Endothelial cell of umbilical vein (primary cell): ENCODE measurements around the gene GPR42. TPM values are rescaled to one million over a fixed set of nuclear protein-coding genes. Genes with fewer than 3 reads are reported as not detected.
"Not testable (repeated sequence)": the region's sequence is repeated elsewhere in the genome, so short reads cannot be mapped to it uniquely, and the experiment has no call there.

ENCODE experiments used
- BruUV-seq: library from RNA; stranded (reverse); fragments of 400-500 nt; replicated peaks from 2 replicates; lab custom pipeline; 2021; lab: Mats Ljungman, UMichigan
- CTCF ChIA-PET: fragments of 300-600, 350-600 bp; sonication (Branson Sonifier 250); formaldehyde crosslinking; loops from one replicate; lab custom pipeline; 2021; ENCODE audit warnings: antibody characterized with exemption, inconsistent platforms; lab: Charles Lee
- POLR2A ChIA-PET: fragments of 300-600, 350-600 bp; sonication (Branson Sonifier 250); formaldehyde crosslinking; loops from one replicate; lab custom pipeline; 2021; ENCODE audit warnings: antibody characterized with exemption, inconsistent platforms; lab: Charles Lee
- DNase-seq: peaks from one replicate; pipeline ENCODE4 v3.0.0-alpha.2; 2011; ENCODE audit warnings: low read depth, low spot score
- FAIRE-seq: peaks from 2 replicates; lab custom pipeline; 2011; peaks lifted over from hg19 to GRCh38; lab: Jason Lieb, UNC
- H2AFZ ChIP-seq: 2 replicates; pipeline ENCODE4 v1.6.0; 2012; ENCODE audit warnings: low read depth, low read length, control low read depth, inconsistent platforms
- H3K27ac ChIP-seq: 2 replicates; pipeline ENCODE4 v1.5.1; 2011; ENCODE audit warnings: low read depth, mild to moderate bottlenecking, control low read depth, low read length, moderate library complexity; ENCODE audit not compliant: insufficient read depth
- H3K27me3 ChIP-seq, 2 experiments: 2 replicates each; pipeline versions ENCODE4 v1.6.0 to v1.6.1; 2011; ENCODE audit warnings: low read length in 2 of 2, mixed read lengths in 1 of 2; ENCODE audit not compliant: control insufficient read depth in 2 of 2, insufficient read depth in 2 of 2
- H3K36me3 ChIP-seq, 2 experiments: 2 replicates in 1 of 2; 3 replicates in 1 of 2; pipeline ENCODE4 v1.5.1; 2011; ENCODE audit warnings: low read length in 2 of 2, mild to moderate bottlenecking in 1 of 2, moderate library complexity in 1 of 2; ENCODE audit not compliant: control insufficient read depth in 2 of 2, insufficient read depth in 2 of 2; ENCODE audit errors: extremely low read depth in 1 of 2
- H3K4me1 ChIP-seq: 3 replicates; pipeline ENCODE4 v1.5.1; 2011; ENCODE audit warnings: mild to moderate bottlenecking, low read length; ENCODE audit not compliant: control insufficient read depth, insufficient read depth; ENCODE audit errors: extremely low read depth
- H3K4me2 ChIP-seq: 2 replicates; pipeline ENCODE4 v1.6.1; 2011; ENCODE audit warnings: low read length, control low read depth, mixed read lengths; ENCODE audit not compliant: insufficient read depth
- H3K4me3 ChIP-seq, 3 experiments: fragments of 200-600 bp in 1 of 3; sonication (generic), shearing (Covaris generic) in 1 of 3; replicated peaks in 1 of 3; 2 replicates each; pipeline ENCODE4 v1.5.1; 2011 to 2016; ENCODE audit warnings: control low read depth in 3 of 3, low read length in 3 of 3, mild to moderate bottlenecking in 2 of 3, inconsistent platforms in 1 of 3, low read depth in 1 of 3, moderate library complexity in 1 of 3; ENCODE audit not compliant: insufficient read depth in 1 of 3
- H3K79me2 ChIP-seq: 2 replicates; pipeline ENCODE4 v1.6.0; 2012; ENCODE audit warnings: low read length, inconsistent platforms; ENCODE audit not compliant: control insufficient read depth, insufficient read depth
- H3K9ac ChIP-seq: replicated peaks from 2 replicates; pipeline ENCODE3; 2011; ENCODE audit warnings: low read length, control low read depth; ENCODE audit not compliant: insufficient read depth; ENCODE audit errors: extremely low read depth
- H3K9me1 ChIP-seq: replicated peaks from 3 replicates; pipeline ENCODE4 v1.6.0; 2011; ENCODE audit warnings: mild to moderate bottlenecking, low read length; ENCODE audit not compliant: control insufficient read depth, insufficient read depth; ENCODE audit errors: extremely low read depth
- H3K9me3 ChIP-seq: replicated peaks from 2 replicates; pipeline ENCODE4 v1.5.1; 2012; ENCODE audit warnings: low read length, inconsistent platforms; ENCODE audit not compliant: control insufficient read depth, insufficient read depth
- H4K20me1 ChIP-seq: replicated peaks from 2 replicates; pipeline ENCODE3; 2011; ENCODE audit warnings: mild to moderate bottlenecking, low read length; ENCODE audit not compliant: control insufficient read depth, insufficient read depth; ENCODE audit errors: extremely low read depth
- EZH2 ChIP-seq: IDR thresholded peaks from 2 replicates; pipeline ENCODE4 v1.6.1; 2012; ENCODE audit warnings: borderline replicate concordance, low read depth, mild to moderate bottlenecking, moderate library complexity, low read length, inconsistent platforms; ENCODE audit not compliant: severe bottlenecking
- FOS ChIP-seq: IDR thresholded peaks from 2 replicates; pipeline ENCODE4 v1.6.1; 2011; ENCODE audit warnings: mild to moderate bottlenecking, low read length, moderate library complexity, borderline replicate concordance; ENCODE audit not compliant: insufficient read depth
- GATA2 ChIP-seq: IDR thresholded peaks from 2 replicates; pipeline ENCODE4 v1.7.0; 2011; ENCODE audit warnings: low read depth, mild to moderate bottlenecking, moderate library complexity, mixed read lengths, low read length; ENCODE audit not compliant: insufficient read length, insufficient read depth
- JUN ChIP-seq: IDR thresholded peaks from 2 replicates; pipeline ENCODE4 v1.6.1; 2011; ENCODE audit warnings: borderline replicate concordance, low read depth; ENCODE audit not compliant: insufficient read length, insufficient read depth
- MAX ChIP-seq: IDR thresholded peaks from 2 replicates; pipeline ENCODE4 v1.6.1; 2011; ENCODE audit not compliant: insufficient read depth, insufficient read length
- MYC ChIP-seq: IDR thresholded peaks from one replicate; pipeline ENCODE4 v1.6.1; 2011; ENCODE audit warnings: mild to moderate bottlenecking, low read depth, low read length
- POLR2AphosphoS5 ChIP-seq: IDR thresholded peaks from 2 replicates; pipeline ENCODE4 v1.6.1; 2012; ENCODE audit warnings: low read depth, mild to moderate bottlenecking, control low read depth, low read length, moderate library complexity; ENCODE audit not compliant: insufficient read depth
- dilution Hi-C: fragments of 300-500 bp; cut with MboI; formaldehyde crosslinking; loops from one replicate; pipeline ENCODE4 v1.15.0; 2019; ENCODE audit warnings: low sequenced_read_pairs; ENCODE audit not compliant: extremely low pct_ligation_motif_present
- intact Hi-C: fragments of 100-400 bp; cut with micrococcal nuclease; formaldehyde crosslinking; loops from one replicate; pipeline ENCODE4 v1.10.0; 2022
- polyA plus RNA-seq, 4 experiments: library from polyadenylated mRNA; depleted of rRNA in 3 of 4; stranded (reverse) in 3 of 4; unstranded in 1 of 4; fragments of >200 nt; gene quantifications; 2 replicates each; pipeline versions ENCODE4 v1.2.1 to v1.2.3, GENCODE V29; 2011 to 2012; ENCODE audit warnings: missing spikeins in 1 of 4
- total RNA-seq: library from RNA; stranded (reverse); gene quantifications from 2 replicates; pipeline ENCODE4 v1.2.3, GENCODE V29; 2021
- TF ChIP-seq, protein P1 (sequence below), 2 donors: IDR thresholded peaks; 1 replicate in 1 of 2; 2 replicates in 1 of 2; pipeline ENCODE4 v1.5.1; 2011; ENCODE audit warnings: low read length in 2 of 2, mild to moderate bottlenecking in 2 of 2, moderate library complexity in 2 of 2, control low read depth in 1 of 2, inconsistent platforms in 1 of 2, low read depth in 1 of 2; ENCODE audit not compliant: insufficient read depth in 1 of 2; ENCODE audit errors: extremely low read depth in 1 of 2

The GPR42 gene
- total and polyA plus RNA-seq, 2 donors (not counting 3 experiments of a cell fraction or from before 2014, with no cell fraction given): not detected

GRCh38 chr19:35373492-35373891 lies 2.6 kb downstream of the GPR42 start:
- DNase-seq (no peak), FAIRE-seq (no peak)
- intact Hi-C loops: no loop called here
- Histone ChIP-seq H4K20me1 (no peaks in the 10 kb centered on the region), H3K27me3 (peaks cover 0 to 3% of the 10 kb centered on the region in 2 experiments), H3K27ac (no peak overlapping the region), H2AFZ (no peak overlapping the region), H3K4me1 (no peaks in the 10 kb centered on the region), H3K9me1 (no peaks in the 10 kb centered on the region), H3K9me3 (no peaks in the 10 kb centered on the region), H3K9ac (no peak overlapping the region), H3K79me2 (no peaks in the 10 kb centered on the region), H3K4me2 (no peak overlapping the region), H3K4me3 (no peak overlapping the region), H3K36me3 (no peaks in the 10 kb centered on the region)
- ChIA-PET POLR2A (no interaction called here), CTCF (no interaction called here)
- dilution Hi-C loops: no loop called here
- BruUV-seq: no TSS peak
- TF ChIP-seq MAX: no peak
- TF ChIP-seq POLR2AphosphoS5: no peak
- TF ChIP-seq JUN: no peak
- no peak for TF ChIP-seq GATA2
- TF ChIP-seq, protein P1, sequence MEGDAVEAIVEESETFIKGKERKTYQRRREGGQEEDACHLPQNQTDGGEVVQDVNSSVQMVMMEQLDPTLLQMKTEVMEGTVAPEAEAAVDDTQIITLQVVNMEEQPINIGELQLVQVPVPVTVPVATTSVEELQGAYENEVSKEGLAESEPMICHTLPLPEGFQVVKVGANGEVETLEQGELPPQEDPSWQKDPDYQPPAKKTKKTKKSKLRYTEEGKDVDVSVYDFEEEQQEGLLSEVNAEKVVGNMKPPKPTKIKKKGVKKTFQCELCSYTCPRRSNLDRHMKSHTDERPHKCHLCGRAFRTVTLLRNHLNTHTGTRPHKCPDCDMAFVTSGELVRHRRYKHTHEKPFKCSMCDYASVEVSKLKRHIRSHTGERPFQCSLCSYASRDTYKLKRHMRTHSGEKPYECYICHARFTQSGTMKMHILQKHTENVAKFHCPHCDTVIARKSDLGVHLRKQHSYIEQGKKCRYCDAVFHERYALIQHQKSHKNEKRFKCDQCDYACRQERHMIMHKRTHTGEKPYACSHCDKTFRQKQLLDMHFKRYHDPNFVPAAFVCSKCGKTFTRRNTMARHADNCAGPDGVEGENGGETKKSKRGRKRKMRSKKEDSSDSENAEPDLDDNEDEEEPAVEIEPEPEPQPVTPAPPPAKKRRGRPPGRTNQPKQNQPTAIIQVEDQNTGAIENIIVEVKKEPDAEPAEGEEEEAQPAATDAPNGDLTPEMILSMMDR (IDR thresholded peaks at IDR 0.05; ENCODE audit: extremely low read depth in 1 of 2, insufficient read depth in 1 of 2, low read depth in 1 of 2, low read length in 2 of 2): no peak
- no peak for TF ChIP-seq EZH2
- TF ChIP-seq FOS: no peak
- no peak for TF ChIP-seq MYC

- H3K27me3 ChIP-seq, BruUV-seq, POLR2A ChIA-PET, DNase-seq, H4K20me1 ChIP-seq, H3K9me3 ChIP-seq, H3K4me3 ChIP-seq, H3K4me2 ChIP-seq, CTCF ChIA-PET, H3K36me3 ChIP-seq, H3K79me2 ChIP-seq, H3K9me1 ChIP-seq, H3K27ac ChIP-seq, intact Hi-C loops, H3K9ac ChIP-seq, FAIRE-seq, H2AFZ ChIP-seq, dilution Hi-C loops, H3K4me1 ChIP-seq: not testable (repeated sequence)
Measured at GRCh38 chr19:35374031-35374430, 3.2 kb downstream of the GPR42 start.
